ENCODE results near the gene ZNF319. TPM values are rescaled to one million over a fixed set of nuclear protein-coding genes. Genes with fewer than 3 reads are reported as not detected.

Gene ZNF319
- total RNA-seq, 4 donors from 2014 or later, result 4.1 to 12.2 (median 5.1) TPM

GRCh38 chr16:58045096-58045495, 44.6 kb upstream of the ZNF319 start:
- TF ChIP-seq, protein P1, sequence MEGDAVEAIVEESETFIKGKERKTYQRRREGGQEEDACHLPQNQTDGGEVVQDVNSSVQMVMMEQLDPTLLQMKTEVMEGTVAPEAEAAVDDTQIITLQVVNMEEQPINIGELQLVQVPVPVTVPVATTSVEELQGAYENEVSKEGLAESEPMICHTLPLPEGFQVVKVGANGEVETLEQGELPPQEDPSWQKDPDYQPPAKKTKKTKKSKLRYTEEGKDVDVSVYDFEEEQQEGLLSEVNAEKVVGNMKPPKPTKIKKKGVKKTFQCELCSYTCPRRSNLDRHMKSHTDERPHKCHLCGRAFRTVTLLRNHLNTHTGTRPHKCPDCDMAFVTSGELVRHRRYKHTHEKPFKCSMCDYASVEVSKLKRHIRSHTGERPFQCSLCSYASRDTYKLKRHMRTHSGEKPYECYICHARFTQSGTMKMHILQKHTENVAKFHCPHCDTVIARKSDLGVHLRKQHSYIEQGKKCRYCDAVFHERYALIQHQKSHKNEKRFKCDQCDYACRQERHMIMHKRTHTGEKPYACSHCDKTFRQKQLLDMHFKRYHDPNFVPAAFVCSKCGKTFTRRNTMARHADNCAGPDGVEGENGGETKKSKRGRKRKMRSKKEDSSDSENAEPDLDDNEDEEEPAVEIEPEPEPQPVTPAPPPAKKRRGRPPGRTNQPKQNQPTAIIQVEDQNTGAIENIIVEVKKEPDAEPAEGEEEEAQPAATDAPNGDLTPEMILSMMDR (IDR thresholded peaks at IDR 0.05; ENCODE audit: low read depth), result no peak

GRCh38 chr16:58044266-58045019, 44.0 kb upstream of the ZNF319 start:
- TF ChIP-seq, protein P1 (IDR thresholded peaks at IDR 0.05; ENCODE audit: low read depth), result no peak

DNA sequence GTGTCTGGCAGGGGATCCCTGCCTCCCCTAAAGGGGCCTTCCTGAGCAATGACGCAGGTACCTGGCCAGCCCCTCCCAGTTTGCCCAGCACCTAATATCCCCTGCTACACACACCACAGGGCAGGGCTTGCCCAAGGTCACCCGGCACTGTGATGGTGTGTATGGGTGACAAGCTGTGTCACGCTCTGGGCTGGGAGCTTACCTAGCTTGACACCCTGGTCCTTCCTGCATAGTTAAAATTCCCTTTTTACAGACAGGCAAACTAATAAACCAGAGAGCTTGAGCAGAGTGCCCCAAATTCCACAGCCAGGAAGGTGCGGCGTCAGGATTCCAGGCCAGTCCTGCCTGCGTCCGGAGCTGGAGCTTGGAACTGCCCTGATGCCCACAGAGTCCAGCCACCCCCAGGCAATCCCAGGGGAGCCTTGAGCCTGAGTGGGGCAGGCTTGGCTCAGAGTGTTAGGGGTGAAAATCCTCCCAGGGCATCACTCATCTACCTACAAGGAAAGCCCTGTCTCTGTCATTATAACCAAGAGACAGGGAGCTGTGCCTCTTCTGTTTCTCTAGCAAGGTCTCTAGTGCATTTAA, 43.2 kb upstream of the ZNF319 start:
- TF ChIP-seq, protein P1 (IDR thresholded peaks at IDR 0.05; ENCODE audit: low read depth), result no peak

- TF ChIP-seq, protein P1 (IDR thresholded peaks at IDR 0.05; ENCODE audit: low read depth), result no peak
These were observed 42.5 kb upstream of the ZNF319 start for GRCh38 chr16:58042886-58043515.

- TF ChIP-seq, protein P1 (IDR thresholded peaks at IDR 0.05; ENCODE audit: low read depth), result no peak
These were observed 41.8 kb upstream of the ZNF319 start for GRCh38 chr16:58042001-58042885.

- TF ChIP-seq, protein P1 (IDR thresholded peaks at IDR 0.05; ENCODE audit: low read depth), result no peak
These were observed 41.1 kb upstream of the ZNF319 start for GRCh38 chr16:58041628-58041955.

Data from subcutaneous adipose tissue (tissue), 4 donors.